Peyer's patch (tissue), 4 donors: ENCODE measurements around the gene PRSS53. TPM values are rescaled to one million over a fixed set of nuclear protein-coding genes. Genes with fewer than 3 reads are reported as not detected.

ENCODE experiments used
- DNase-seq, 3 donors: peaks; one replicate each; pipeline ENCODE4 v3.0.0-alpha.2; 2017 to 2019
- H3K27ac ChIP-seq, 4 donors: fragments of 200-600 bp; sonication (generic); one replicate each; pipeline ENCODE4 v1.5.1; 2016 to 2019
- H3K27me3 ChIP-seq, 2 donors: fragments of 200-600 bp; sonication (generic); one replicate each; pipeline ENCODE4 v1.5.1; 2019
- H3K36me3 ChIP-seq, 3 donors: fragments of 200-600 bp; sonication (generic); one replicate each; pipeline ENCODE4 v1.5.1; 2016 to 2019
- H3K4me1 ChIP-seq, 4 donors: fragments of 200-600 bp; sonication (generic); one replicate each; pipeline ENCODE4 v1.5.1; 2016 to 2019
- H3K4me3 ChIP-seq, 4 donors: fragments of 200-600 bp; sonication (generic); 1 replicate in 3 of 4; 2 replicates in 1 of 4; pipeline ENCODE4 v1.5.1; 2016 to 2019; ENCODE audit warnings: mild to moderate bottlenecking in 1 of 4
- H3K9me3 ChIP-seq, 4 donors: fragments of 200-600 bp; sonication (generic); one replicate each; pipeline ENCODE4 v1.5.1; 2016 to 2019; ENCODE audit warnings: mild to moderate bottlenecking in 1 of 4
- POLR2A ChIP-seq, 2 donors: fragments of 450-650 bp; IDR thresholded peaks; one replicate each; pipeline ENCODE4 v1.5.1; 2017; ENCODE audit warnings: antibody characterized with exemption in 2 of 2, mild to moderate bottlenecking in 2 of 2, moderate library complexity in 2 of 2
- total RNA-seq, 4 donors: library from RNA; depleted of rRNA; stranded (reverse); fragments of >200 nt; gene quantifications; one replicate each; pipeline ENCODE4 v1.1.0, GENCODE V29; 2016
- TF ChIP-seq, protein P1 (sequence below), 6 experiments: fragments of 450-650 bp in 4 of 6; fragments of 200-600 bp in 2 of 6; sonication (generic) in 1 of 6; IDR thresholded peaks; one replicate each; pipeline ENCODE4 v1.5.1; 2017 to 2019; ENCODE audit warnings: antibody characterized with exemption in 6 of 6, mild to moderate bottlenecking in 3 of 6, moderate library complexity in 1 of 6

Gene PRSS53
- total RNA-seq, 4 donors from 2014 or later: 6.8 to 18.4 (median 12.0) TPM

DNA sequence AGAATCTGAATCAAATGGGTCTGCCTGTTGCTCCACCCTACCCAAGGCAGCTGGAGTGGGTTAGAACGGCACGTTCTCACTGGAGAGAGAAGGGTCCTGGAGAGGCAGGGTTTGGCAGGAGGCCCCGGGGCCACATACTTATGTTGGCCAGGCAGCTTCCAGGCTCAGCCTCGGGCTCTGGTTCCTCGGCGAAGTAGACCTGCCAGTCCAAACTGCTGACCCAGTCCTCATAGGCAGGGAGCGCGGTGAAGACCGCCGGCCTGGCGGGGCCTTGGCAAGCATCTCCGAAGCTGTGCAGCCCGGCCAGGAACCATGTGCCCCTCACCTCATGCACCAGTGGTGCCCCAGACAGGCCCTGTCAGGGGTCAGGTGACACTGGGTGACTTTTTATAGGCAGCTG lies 4.8 kb downstream of the PRSS53 start:
- H3K27ac ChIP-seq: no peak overlapping the region
- no peaks in the 10 kb centered on the region for H3K27me3 ChIP-seq
- TF ChIP-seq POLR2A (IDR thresholded peaks at IDR 0.05): no peak
- TF ChIP-seq, protein P1, sequence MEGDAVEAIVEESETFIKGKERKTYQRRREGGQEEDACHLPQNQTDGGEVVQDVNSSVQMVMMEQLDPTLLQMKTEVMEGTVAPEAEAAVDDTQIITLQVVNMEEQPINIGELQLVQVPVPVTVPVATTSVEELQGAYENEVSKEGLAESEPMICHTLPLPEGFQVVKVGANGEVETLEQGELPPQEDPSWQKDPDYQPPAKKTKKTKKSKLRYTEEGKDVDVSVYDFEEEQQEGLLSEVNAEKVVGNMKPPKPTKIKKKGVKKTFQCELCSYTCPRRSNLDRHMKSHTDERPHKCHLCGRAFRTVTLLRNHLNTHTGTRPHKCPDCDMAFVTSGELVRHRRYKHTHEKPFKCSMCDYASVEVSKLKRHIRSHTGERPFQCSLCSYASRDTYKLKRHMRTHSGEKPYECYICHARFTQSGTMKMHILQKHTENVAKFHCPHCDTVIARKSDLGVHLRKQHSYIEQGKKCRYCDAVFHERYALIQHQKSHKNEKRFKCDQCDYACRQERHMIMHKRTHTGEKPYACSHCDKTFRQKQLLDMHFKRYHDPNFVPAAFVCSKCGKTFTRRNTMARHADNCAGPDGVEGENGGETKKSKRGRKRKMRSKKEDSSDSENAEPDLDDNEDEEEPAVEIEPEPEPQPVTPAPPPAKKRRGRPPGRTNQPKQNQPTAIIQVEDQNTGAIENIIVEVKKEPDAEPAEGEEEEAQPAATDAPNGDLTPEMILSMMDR (IDR thresholded peaks at IDR 0.05): no peak
- peaks cover 0 to 59% (median 0%) of the 10 kb centered on the region in 3 donors for H3K36me3 ChIP-seq
- no peak overlapping the region for H3K4me3 ChIP-seq
- DNase-seq: no peak
- peaks cover 0 to 19% (median 0%) of the 10 kb centered on the region in 4 donors for H3K4me1 ChIP-seq
- H3K9me3 ChIP-seq: no peaks in the 10 kb centered on the region

DNA sequence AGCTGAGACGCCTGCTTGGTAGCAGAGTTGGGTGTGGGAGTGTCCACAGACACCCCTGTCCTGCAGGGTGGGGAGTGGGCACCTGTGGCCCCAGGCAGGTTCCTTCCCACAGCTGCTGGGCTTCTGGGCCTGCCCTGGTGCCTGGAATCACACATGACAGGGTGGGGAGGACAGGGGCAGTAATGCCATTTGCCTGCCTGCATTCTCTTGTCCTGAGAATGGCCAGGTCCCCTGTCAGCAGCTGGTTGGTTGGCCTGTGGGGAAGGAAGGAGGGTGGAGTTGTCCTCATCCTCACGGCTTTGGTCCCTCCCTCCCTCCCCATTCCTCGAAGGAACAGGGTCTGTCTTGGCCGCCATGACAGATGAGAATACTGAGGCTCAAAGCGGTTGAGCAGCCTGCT lies 5.2 kb downstream of the PRSS53 start:
- no peak for DNase-seq
- Histone ChIP-seq H3K27me3 (no peaks in the 10 kb centered on the region), H3K4me1 (peaks cover 0 to 19% (median 0%) of the 10 kb centered on the region in 4 donors), H3K4me3 (no peak overlapping the region), H3K27ac (no peak overlapping the region), H3K9me3 (no peaks in the 10 kb centered on the region), H3K36me3 (peaks cover 0 to 59% (median 0%) of the 10 kb centered on the region in 3 donors)
- TF ChIP-seq POLR2A (IDR thresholded peaks at IDR 0.05): no peak
- TF ChIP-seq, protein P1 (IDR thresholded peaks at IDR 0.05): no peak

DNA sequence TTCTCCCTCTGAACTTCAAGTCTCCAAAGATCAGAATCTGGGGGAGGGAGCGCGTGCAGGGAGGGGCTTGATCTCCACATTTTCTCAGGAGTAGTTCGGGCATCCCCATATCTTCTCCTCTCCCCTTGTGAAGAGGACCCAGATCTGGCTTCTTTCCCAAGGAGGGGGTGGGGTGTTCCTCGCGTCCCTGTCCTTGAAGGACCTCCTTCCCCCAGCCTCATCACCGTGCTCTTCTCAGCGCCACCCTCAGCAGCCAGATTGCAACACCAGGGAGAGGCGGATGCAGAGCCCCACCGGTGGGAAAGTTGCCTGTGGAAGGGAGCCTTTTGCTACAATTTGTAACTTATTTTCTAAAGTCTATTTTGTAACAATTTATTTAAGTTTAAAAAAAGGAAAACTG lies 5.7 kb downstream of the PRSS53 start:
- peaks cover 0 to 19% (median 0%) of the 10 kb centered on the region in 4 donors for H3K4me1 ChIP-seq
- TF ChIP-seq, protein P1 (IDR thresholded peaks at IDR 0.05): no peak
- TF ChIP-seq POLR2A (IDR thresholded peaks at IDR 0.05): no peak
- no peaks in the 10 kb centered on the region for H3K27me3 ChIP-seq
- peak overlapping the region in 2 of 4 donors; percentile 28 to 37 for H3K27ac ChIP-seq
- H3K36me3 ChIP-seq: peaks cover 0 to 63% (median 0%) of the 10 kb centered on the region in 3 donors
- H3K9me3 ChIP-seq: no peaks in the 10 kb centered on the region
- no peak for DNase-seq
- no peak overlapping the region for H3K4me3 ChIP-seq

DNA sequence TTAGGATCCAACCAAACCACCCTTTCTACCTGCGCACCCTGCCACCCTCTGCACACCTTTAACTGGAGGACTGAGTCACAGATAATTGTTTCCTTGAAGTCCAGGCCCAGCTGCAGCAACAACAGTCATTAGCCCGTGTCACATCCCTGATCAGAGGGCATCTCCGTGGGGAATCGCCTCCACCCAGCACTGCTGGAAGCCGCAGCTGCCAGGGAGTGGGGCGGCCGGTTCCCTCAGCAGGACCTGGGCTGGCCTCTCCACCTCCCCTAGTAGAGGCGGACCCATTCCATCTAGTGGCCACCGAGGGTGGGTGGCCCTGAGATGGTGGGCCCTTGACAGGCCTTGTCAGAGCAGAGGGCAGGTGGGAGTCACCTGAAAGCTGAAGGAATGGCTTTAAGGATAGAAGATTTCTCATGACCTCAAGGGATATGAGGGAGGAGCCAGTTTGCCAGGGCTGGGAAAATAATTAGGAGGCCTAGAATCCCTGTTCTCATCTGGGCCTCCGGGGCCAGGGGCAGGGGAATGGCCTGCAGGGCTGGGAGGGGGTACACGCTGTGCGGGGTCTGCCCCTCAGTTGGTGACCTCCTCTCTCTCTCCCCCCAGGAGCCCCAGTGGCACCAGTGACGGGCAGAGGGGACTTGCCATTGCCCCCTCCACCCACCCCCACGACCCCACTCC lies 6.2 kb downstream of the PRSS53 start:
- TF ChIP-seq, protein P1 (IDR thresholded peaks at IDR 0.05): no peak
- no peak for TF ChIP-seq POLR2A (IDR thresholded peaks at IDR 0.05)
- Histone ChIP-seq H3K27ac (peak overlapping the region in 2 of 4 donors; percentile 28 to 37), H3K9me3 (no peaks in the 10 kb centered on the region), H3K4me1 (peaks cover 0 to 19% (median 0%) of the 10 kb centered on the region in 4 donors), H3K36me3 (peaks cover 0 to 69% (median 0%) of the 10 kb centered on the region in 3 donors), H3K27me3 (no peaks in the 10 kb centered on the region), H3K4me3 (no peak overlapping the region)
- peak in 2 of 3 donors; percentile 62 to 68 for DNase-seq

DNA sequence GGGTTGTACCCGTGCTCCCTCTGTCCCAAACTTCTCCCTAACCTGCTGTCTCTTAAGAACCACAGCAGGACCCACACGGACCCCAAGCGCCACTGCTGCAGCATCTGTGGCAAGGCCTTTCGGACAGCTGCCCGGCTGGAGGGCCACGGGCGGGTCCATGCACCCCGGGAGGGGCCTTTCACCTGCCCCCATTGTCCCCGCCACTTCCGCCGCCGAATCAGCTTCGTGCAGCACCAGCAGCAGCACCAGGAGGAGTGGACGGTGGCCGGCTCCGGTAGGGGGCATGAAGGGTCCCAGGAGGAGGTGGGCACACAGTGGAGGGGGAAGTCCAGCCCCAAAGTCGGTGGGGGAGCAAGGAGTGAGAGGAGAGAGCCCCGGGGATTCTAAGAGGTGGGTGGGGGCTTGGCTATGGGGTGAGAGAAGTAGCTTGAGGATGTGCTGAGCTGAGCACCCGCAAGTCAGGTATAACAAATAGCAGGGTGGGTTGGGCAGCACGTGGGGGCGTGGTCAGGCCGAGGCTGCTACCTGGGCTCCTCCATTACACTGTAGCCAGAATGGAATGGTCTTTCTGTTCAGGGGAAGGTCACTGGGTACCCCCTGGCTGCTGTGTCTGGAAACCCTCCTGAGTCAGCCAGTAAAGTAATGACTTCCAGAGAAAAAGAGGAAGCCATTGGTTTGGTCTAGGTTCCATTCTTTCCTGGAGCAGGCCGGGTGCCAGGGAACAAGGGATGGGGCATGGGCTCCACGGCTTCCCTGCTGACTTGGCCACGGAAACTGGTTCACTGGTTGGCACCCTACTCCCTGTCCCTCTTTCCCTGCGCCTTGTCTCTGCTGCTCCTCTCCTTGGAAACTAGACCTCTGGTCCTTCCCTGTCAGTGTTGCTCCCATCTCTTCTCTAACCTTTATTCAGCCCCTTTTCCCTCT lies 7.1 kb downstream of the PRSS53 start:
- no peaks in the 10 kb centered on the region for H3K27me3 ChIP-seq
- TF ChIP-seq, protein P1 (IDR thresholded peaks at IDR 0.05): no peak
- no peak for TF ChIP-seq POLR2A (IDR thresholded peaks at IDR 0.05)
- no peak overlapping the region for H3K4me3 ChIP-seq
- DNase-seq: no peak
- peaks cover 0 to 71% (median 0%) of the 10 kb centered on the region in 3 donors for H3K36me3 ChIP-seq
- peak overlapping the region in 2 of 4 donors; percentile 28 to 37 for H3K27ac ChIP-seq
- H3K4me1 ChIP-seq: peaks cover 0 to 19% (median 0%) of the 10 kb centered on the region in 4 donors
- no peaks in the 10 kb centered on the region for H3K9me3 ChIP-seq
